ENCODE data around the gene ANKRD13C.

The ANKRD13C gene

DNA sequence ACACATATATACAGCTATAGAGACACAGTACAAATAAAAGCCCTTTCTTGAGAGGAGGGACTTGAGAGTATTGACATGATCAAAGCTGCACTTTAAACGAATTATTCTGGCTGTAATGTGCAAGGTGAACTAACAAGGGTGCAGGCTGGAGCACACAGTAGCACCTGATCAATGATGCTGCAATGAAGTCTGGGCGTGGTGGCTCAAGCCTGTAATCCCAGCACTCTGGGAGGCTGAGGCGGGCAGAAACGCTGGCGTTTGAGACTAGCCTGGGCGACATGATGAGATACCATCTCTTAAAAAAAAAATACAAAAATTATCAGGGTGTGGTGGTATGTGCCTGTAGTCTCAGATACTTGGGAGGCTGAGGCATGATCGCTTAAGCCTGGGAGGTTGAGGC lies 42.5 kb upstream of the ANKRD13C start:
- TF ChIP-seq FOXP2 (optimal IDR thresholded peaks at IDR 0.05; ENCODE audit: borderline replicate concordance, extremely low read depth, extremely low read length, insufficient read depth) (no peak), TAF1 (IDR thresholded peaks at IDR 0.05; ENCODE audit: borderline replicate concordance, insufficient read depth, low read length) (no peak), SIN3A (IDR thresholded peaks at IDR 0.05; ENCODE audit: borderline replicate concordance, insufficient read depth, low read length) (no peak), POLR2AphosphoS5 (IDR thresholded peaks at IDR 0.05; ENCODE audit: low read depth, low read length) (no peak)
- TF ChIP-seq, protein P1, sequence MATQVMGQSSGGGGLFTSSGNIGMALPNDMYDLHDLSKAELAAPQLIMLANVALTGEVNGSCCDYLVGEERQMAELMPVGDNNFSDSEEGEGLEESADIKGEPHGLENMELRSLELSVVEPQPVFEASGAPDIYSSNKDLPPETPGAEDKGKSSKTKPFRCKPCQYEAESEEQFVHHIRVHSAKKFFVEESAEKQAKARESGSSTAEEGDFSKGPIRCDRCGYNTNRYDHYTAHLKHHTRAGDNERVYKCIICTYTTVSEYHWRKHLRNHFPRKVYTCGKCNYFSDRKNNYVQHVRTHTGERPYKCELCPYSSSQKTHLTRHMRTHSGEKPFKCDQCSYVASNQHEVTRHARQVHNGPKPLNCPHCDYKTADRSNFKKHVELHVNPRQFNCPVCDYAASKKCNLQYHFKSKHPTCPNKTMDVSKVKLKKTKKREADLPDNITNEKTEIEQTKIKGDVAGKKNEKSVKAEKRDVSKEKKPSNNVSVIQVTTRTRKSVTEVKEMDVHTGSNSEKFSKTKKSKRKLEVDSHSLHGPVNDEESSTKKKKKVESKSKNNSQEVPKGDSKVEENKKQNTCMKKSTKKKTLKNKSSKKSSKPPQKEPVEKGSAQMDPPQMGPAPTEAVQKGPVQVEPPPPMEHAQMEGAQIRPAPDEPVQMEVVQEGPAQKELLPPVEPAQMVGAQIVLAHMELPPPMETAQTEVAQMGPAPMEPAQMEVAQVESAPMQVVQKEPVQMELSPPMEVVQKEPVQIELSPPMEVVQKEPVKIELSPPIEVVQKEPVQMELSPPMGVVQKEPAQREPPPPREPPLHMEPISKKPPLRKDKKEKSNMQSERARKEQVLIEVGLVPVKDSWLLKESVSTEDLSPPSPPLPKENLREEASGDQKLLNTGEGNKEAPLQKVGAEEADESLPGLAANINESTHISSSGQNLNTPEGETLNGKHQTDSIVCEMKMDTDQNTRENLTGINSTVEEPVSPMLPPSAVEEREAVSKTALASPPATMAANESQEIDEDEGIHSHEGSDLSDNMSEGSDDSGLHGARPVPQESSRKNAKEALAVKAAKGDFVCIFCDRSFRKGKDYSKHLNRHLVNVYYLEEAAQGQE (IDR thresholded peaks at IDR 0.05; ENCODE audit: insufficient read depth in 1 of 2, low read depth in 2 of 2, low read length in 2 of 2) = no peak

DNA sequence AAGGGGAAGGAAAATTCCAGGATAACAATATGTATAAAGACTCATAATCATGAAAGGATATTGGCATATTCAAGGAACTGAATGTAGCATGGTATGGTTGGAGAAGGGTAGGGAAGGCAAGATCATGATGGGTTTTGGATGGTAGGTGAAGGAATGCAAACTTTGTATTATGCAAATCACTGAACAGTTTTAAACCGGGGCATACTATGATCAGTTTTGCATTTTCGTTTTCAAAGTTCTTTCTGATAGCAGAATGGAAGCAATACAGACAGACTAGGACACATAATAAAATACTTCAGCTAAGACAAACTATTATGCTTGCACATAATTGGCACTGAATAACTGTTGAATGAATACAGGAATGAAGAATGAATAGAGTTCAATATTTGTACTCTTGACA lies 42.1 kb upstream of the ANKRD13C start:
- no peak for TF ChIP-seq TAF1 (IDR thresholded peaks at IDR 0.05; ENCODE audit: borderline replicate concordance, insufficient read depth, low read length)
- no peak for TF ChIP-seq POLR2AphosphoS5 (IDR thresholded peaks at IDR 0.05; ENCODE audit: low read depth, low read length)
- TF ChIP-seq, protein P1 (IDR thresholded peaks at IDR 0.05; ENCODE audit: insufficient read depth in 1 of 2, low read depth in 2 of 2, low read length in 2 of 2) = no peak
- TF ChIP-seq FOXP2 (optimal IDR thresholded peaks at IDR 0.05; ENCODE audit: borderline replicate concordance, extremely low read depth, extremely low read length, insufficient read depth) = no peak
- no peak for TF ChIP-seq SIN3A (IDR thresholded peaks at IDR 0.05; ENCODE audit: borderline replicate concordance, insufficient read depth, low read length)

DNA sequence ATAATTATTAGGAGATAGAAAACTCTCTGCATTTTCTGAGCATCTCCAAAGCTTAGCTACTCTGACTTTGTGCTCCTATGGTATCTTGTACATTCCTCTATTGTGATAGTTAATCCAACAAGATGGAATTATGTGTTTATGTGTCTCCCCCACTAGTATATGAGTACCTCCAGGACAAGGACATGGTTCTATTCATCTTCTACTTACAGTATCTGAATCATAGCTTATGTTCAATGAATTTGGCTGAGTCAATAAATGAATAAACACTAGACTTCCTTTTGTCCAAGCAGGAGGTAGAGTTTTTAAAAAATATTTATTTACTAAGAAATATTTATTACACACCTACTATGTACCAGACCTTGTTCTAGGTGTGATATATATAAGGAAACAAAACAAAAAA lies 38.1 kb upstream of the ANKRD13C start:
- no peak for TF ChIP-seq FOXP2 (optimal IDR thresholded peaks at IDR 0.05; ENCODE audit: borderline replicate concordance, extremely low read depth, extremely low read length, insufficient read depth)
- TF ChIP-seq POLR2AphosphoS5 (IDR thresholded peaks at IDR 0.05; ENCODE audit: low read depth, low read length) = no peak
- TF ChIP-seq TAF1 (IDR thresholded peaks at IDR 0.05; ENCODE audit: borderline replicate concordance, insufficient read depth, low read length) = no peak
- TF ChIP-seq, protein P1 (IDR thresholded peaks at IDR 0.05; ENCODE audit: insufficient read depth in 1 of 2, low read depth in 2 of 2, low read length in 2 of 2) = no peak
- TF ChIP-seq SIN3A (IDR thresholded peaks at IDR 0.05; ENCODE audit: borderline replicate concordance, insufficient read depth, low read length) = no peak

DNA sequence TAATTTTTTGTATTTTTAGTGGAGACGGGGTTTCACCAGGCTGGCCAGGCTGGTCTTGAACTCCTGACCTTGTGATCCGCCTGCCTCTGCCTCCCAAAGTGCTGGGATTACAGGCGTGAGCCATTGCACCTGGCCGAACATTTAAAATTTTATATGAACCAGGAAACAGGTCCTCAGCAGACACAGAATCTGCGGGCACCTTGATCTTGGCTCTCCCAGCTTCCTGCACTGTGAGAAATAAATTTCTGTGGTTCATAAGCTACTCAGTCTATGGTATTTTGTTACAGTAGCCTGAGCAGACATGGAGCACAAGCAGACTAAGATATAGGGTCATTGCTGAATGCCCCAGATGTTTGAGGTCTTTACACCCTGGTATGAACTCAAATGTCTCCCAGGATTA lies 33.0 kb upstream of the ANKRD13C start:
- no peak for TF ChIP-seq TAF1 (IDR thresholded peaks at IDR 0.05; ENCODE audit: borderline replicate concordance, insufficient read depth, low read length)
- TF ChIP-seq FOXP2 (optimal IDR thresholded peaks at IDR 0.05; ENCODE audit: borderline replicate concordance, extremely low read depth, extremely low read length, insufficient read depth) = no peak
- TF ChIP-seq, protein P1 (IDR thresholded peaks at IDR 0.05; ENCODE audit: insufficient read depth in 1 of 2, low read depth in 2 of 2, low read length in 2 of 2) = no peak
- no peak for TF ChIP-seq SIN3A (IDR thresholded peaks at IDR 0.05; ENCODE audit: borderline replicate concordance, insufficient read depth, low read length)
- TF ChIP-seq POLR2AphosphoS5 (IDR thresholded peaks at IDR 0.05; ENCODE audit: low read depth, low read length) = no peak

DNA sequence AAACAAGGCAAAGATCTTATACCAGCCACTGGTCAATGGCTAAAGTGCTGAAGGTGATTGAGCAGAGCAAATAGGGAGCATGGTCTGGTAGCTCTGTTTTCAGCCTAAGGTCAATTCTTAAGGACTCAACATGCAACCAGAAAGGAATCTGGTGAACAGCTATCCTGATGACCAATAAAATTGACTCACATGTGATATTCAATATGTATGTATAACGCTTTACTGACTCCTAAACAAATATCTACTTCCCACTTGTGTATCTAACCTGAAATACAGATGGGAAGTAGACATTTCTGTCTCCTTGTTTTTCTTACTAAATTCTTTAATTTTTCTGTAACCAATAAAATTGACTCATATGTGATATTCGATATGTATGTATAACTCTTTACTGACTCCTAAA lies 31.6 kb upstream of the ANKRD13C start:
- no peak for TF ChIP-seq SIN3A (IDR thresholded peaks at IDR 0.05; ENCODE audit: borderline replicate concordance, insufficient read depth, low read length)
- TF ChIP-seq, protein P1 (IDR thresholded peaks at IDR 0.05; ENCODE audit: insufficient read depth in 1 of 2, low read depth in 2 of 2, low read length in 2 of 2) = no peak
- no peak for TF ChIP-seq FOXP2 (optimal IDR thresholded peaks at IDR 0.05; ENCODE audit: borderline replicate concordance, extremely low read depth, extremely low read length, insufficient read depth)
- TF ChIP-seq TAF1 (IDR thresholded peaks at IDR 0.05; ENCODE audit: borderline replicate concordance, insufficient read depth, low read length) = no peak
- TF ChIP-seq POLR2AphosphoS5 (IDR thresholded peaks at IDR 0.05; ENCODE audit: low read depth, low read length) = no peak
